ENCODE results near the gene FAT1. TPM values are rescaled to one million over a fixed set of nuclear protein-coding genes. Genes with fewer than 3 reads are reported as not detected.

The FAT1 gene
- total RNA-seq, 1 experiment from 2014 or later = 107 TPM

DNA sequence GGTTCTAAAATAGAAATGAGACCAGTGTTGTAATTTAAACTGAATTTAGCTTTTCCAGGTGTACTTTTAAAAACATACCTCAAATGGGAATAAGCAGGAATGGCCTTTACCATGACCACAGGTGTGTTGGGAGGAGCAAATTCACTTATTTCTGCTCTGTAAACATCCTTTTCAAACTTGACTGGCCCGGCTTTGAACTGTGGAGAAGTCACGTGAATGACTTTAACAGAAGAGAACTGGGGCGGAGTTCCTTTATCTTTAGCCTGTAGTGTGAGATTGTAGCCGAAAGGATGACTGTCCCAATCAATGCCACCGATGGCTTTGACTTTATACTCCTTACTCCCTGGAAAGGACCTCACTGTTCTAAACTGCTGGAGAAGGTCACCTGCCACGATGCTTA, 15.1 kb downstream of the FAT1 start:
- no TSS peak for BruUV-seq (replicated peaks)
- Histone ChIP-seq H3K27me3 (replicated peaks; ENCODE audit: insufficient read depth, low read depth, low read length, poor library complexity) (no peaks in the 10 kb centered on the region), H3K36me3 (ENCODE audit: insufficient read depth, low read length, poor library complexity, severe bottlenecking) (peaks cover 40% of the 10 kb centered on the region), H3K4me3 (ENCODE audit: low read depth, low read length, poor library complexity, severe bottlenecking) (no peak overlapping the region), H3K9me3 (ENCODE audit: low read depth, low read length, poor library complexity, severe bottlenecking) (no peaks in the 10 kb centered on the region), H3K27ac (ENCODE audit: low read depth, low read length, poor library complexity, severe bottlenecking) (no peak overlapping the region), H3K4me1 (ENCODE audit: insufficient read depth, low read length, poor library complexity, severe bottlenecking) (peaks cover 9% of the 10 kb centered on the region)
- ChIA-PET POLR2A (ENCODE audit: low non-redundant PET) (no interaction called here), CTCF (interaction anchor here (0.6 kb wide), 1 partner anchor 1453 kb away, joined by 5 read pairs; no protein-coding TSS in a partner anchor)
- TF ChIP-seq, protein P1, sequence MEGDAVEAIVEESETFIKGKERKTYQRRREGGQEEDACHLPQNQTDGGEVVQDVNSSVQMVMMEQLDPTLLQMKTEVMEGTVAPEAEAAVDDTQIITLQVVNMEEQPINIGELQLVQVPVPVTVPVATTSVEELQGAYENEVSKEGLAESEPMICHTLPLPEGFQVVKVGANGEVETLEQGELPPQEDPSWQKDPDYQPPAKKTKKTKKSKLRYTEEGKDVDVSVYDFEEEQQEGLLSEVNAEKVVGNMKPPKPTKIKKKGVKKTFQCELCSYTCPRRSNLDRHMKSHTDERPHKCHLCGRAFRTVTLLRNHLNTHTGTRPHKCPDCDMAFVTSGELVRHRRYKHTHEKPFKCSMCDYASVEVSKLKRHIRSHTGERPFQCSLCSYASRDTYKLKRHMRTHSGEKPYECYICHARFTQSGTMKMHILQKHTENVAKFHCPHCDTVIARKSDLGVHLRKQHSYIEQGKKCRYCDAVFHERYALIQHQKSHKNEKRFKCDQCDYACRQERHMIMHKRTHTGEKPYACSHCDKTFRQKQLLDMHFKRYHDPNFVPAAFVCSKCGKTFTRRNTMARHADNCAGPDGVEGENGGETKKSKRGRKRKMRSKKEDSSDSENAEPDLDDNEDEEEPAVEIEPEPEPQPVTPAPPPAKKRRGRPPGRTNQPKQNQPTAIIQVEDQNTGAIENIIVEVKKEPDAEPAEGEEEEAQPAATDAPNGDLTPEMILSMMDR (conservative IDR thresholded peaks at IDR 0.05; ENCODE audit: low read depth, low read length) = no peak
- intact Hi-C loops (cut with micrococcal nuclease; ENCODE audit: unreplicated experiment) = no loop called here
- DNase-seq (ENCODE audit: low spot score) = no peak

DNA sequence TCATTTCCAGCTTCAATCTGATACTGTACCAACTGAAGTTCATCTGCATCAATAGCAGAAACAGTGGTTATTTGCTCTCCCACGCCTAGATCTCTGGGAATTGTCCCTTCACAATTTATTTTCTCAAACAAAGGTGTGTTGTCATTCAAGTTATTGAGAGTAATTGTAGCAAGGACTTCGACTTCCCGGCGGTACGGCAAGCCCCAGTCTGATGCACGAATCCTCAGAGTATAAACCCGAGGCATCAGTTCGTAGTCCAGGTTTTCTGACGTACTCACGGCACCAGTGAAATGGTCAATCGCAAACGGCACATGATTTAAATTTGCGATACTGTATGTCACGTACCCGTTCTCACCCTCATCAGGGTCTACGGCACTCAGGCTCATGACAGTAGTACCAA, 15.7 kb downstream of the FAT1 start:
- no peaks in the 10 kb centered on the region for H3K9me3 ChIP-seq (ENCODE audit: low read depth, low read length, poor library complexity, severe bottlenecking)
- TF ChIP-seq EZH2 (IDR thresholded peaks at IDR 0.05; ENCODE audit: borderline replicate concordance, low read depth, low read length, poor library complexity, severe bottlenecking) = no peak
- TF ChIP-seq, protein P1 (conservative IDR thresholded peaks at IDR 0.05; ENCODE audit: low read depth, low read length) = no peak
- no TSS peak for BruUV-seq (replicated peaks)
- CTCF ChIA-PET = no interaction called here
- intact Hi-C loops (cut with micrococcal nuclease; ENCODE audit: unreplicated experiment) = no loop called here
- peaks cover 40% of the 10 kb centered on the region for H3K36me3 ChIP-seq (ENCODE audit: insufficient read depth, low read length, poor library complexity, severe bottlenecking)
- H3K27me3 ChIP-seq (replicated peaks; ENCODE audit: insufficient read depth, low read depth, low read length, poor library complexity) = no peaks in the 10 kb centered on the region
- no peak for DNase-seq (ENCODE audit: low spot score)
- H3K27ac ChIP-seq (ENCODE audit: low read depth, low read length, poor library complexity, severe bottlenecking) = no peak overlapping the region
- POLR2A ChIA-PET (ENCODE audit: low non-redundant PET) = no interaction called here
- H3K4me1 ChIP-seq (ENCODE audit: insufficient read depth, low read length, poor library complexity, severe bottlenecking) = peaks cover 15% of the 10 kb centered on the region
- H3K4me3 ChIP-seq (ENCODE audit: low read depth, low read length, poor library complexity, severe bottlenecking) = no peak overlapping the region

- Histone ChIP-seq H3K9me3 (ENCODE audit: low read depth, low read length, poor library complexity, severe bottlenecking) (no peaks in the 10 kb centered on the region), H3K27me3 (replicated peaks; ENCODE audit: insufficient read depth, low read depth, low read length, poor library complexity) (no peaks in the 10 kb centered on the region), H3K36me3 (ENCODE audit: insufficient read depth, low read length, poor library complexity, severe bottlenecking) (peaks cover 40% of the 10 kb centered on the region), H3K4me3 (ENCODE audit: low read depth, low read length, poor library complexity, severe bottlenecking) (no peak overlapping the region), H3K4me1 (ENCODE audit: insufficient read depth, low read length, poor library complexity, severe bottlenecking) (peaks cover 19% of the 10 kb centered on the region), H3K27ac (ENCODE audit: low read depth, low read length, poor library complexity, severe bottlenecking) (no peak overlapping the region)
- intact Hi-C loops (cut with micrococcal nuclease; ENCODE audit: unreplicated experiment) = no loop called here
- TF ChIP-seq, protein P1 (conservative IDR thresholded peaks at IDR 0.05; ENCODE audit: low read depth, low read length) = no peak
- no peak for TF ChIP-seq EZH2 (IDR thresholded peaks at IDR 0.05; ENCODE audit: borderline replicate concordance, low read depth, low read length, poor library complexity, severe bottlenecking)
- ChIA-PET CTCF (no interaction called here), POLR2A (ENCODE audit: low non-redundant PET) (no interaction called here)
- BruUV-seq (replicated peaks) = no TSS peak
- DNase-seq (ENCODE audit: low spot score) = no peak
Measured at GRCh38 chr4:186707574-186707973, 16.1 kb downstream of the FAT1 start.

Data from A673 (cell line).